DND-41 (cell line): ENCODE results near the gene KLK1.
"Not testable (repeated sequence)": the region's sequence is repeated elsewhere in the genome, so short reads cannot be mapped to it uniquely, and the experiment has no call there.

ENCODE experiments used
- ATAC-seq: fragments of 200-7000 bp; cut with Tn5 transposase; 3 replicates; pipeline ENCODE4 v1.9.1; 2021; ENCODE audit warnings: low read depth; ENCODE audit not compliant: insufficient read depth
- DNase-seq: peaks from one replicate; pipeline ENCODE4 v3.0.0-alpha.2; 2020
- H2AFZ ChIP-seq: 2 replicates; pipeline ENCODE4 v1.6.0; 2012; ENCODE audit warnings: low read depth, low read length
- H3K27ac ChIP-seq: 2 replicates; pipeline ENCODE4 v1.5.1; 2012; ENCODE audit warnings: low read length, inconsistent platforms
- H3K27me3 ChIP-seq: fragments of 200-600 bp; sonication (generic); 2 replicates; pipeline ENCODE4 v1.6.0; 2012; ENCODE audit warnings: low read length, mild to moderate bottlenecking, inconsistent platforms; ENCODE audit not compliant: insufficient read depth, poor library complexity
- H3K36me3 ChIP-seq: 2 replicates; pipeline ENCODE4 v1.5.1; 2012; ENCODE audit warnings: low read length, inconsistent platforms; ENCODE audit not compliant: insufficient read depth
- H3K4me1 ChIP-seq: 2 replicates; pipeline ENCODE4 v1.5.1; 2012; ENCODE audit warnings: mild to moderate bottlenecking, low read length; ENCODE audit not compliant: insufficient read depth
- H3K4me2 ChIP-seq: 2 replicates; pipeline ENCODE4 v1.6.0; 2012; ENCODE audit warnings: mild to moderate bottlenecking, moderate library complexity, low read length, inconsistent platforms; ENCODE audit not compliant: insufficient read depth
- H3K4me3 ChIP-seq, 2 experiments: fragments of 200-600 bp in 1 of 2; shearing (Covaris generic) in 1 of 2; 2 replicates each; pipeline ENCODE4 v1.5.1; 2012 to 2016; ENCODE audit warnings: inconsistent platforms in 2 of 2, low read length in 2 of 2, mild to moderate bottlenecking in 2 of 2, low read depth in 1 of 2, moderate library complexity in 1 of 2
- H3K79me2 ChIP-seq: 2 replicates; pipeline ENCODE4 v1.6.0; 2012; ENCODE audit warnings: low read length, inconsistent platforms; ENCODE audit not compliant: insufficient read depth
- H3K9ac ChIP-seq: 2 replicates; pipeline ENCODE4 v1.6.0; 2012; ENCODE audit warnings: low read depth, mild to moderate bottlenecking, inconsistent platforms, low read length, moderate library complexity
- H3K9me3 ChIP-seq: 2 replicates; pipeline ENCODE4 v1.5.1; 2012; ENCODE audit warnings: low read length, moderate library complexity, mild to moderate bottlenecking, inconsistent platforms; ENCODE audit not compliant: insufficient read depth, severe bottlenecking
- H4K20me1 ChIP-seq: 2 replicates; pipeline ENCODE4 v1.6.0; 2012; ENCODE audit warnings: low read length; ENCODE audit not compliant: insufficient read depth
- CTCF ChIP-seq: IDR thresholded peaks from 2 replicates; pipeline ENCODE4 v1.5.1; 2012; ENCODE audit warnings: borderline replicate concordance, low read length, moderate library complexity, mild to moderate bottlenecking; ENCODE audit not compliant: poor library complexity, severe bottlenecking; ENCODE audit errors: extremely low read depth
- EZH2 ChIP-seq: IDR thresholded peaks from 3 replicates; pipeline ENCODE4 v1.6.1; 2012; ENCODE audit warnings: borderline replicate concordance, low read depth, mild to moderate bottlenecking, moderate library complexity, low read length, inconsistent platforms; ENCODE audit not compliant: severe bottlenecking

KLK1 gene

GRCh38 chr19:50777830-50778303 lies 45.7 kb downstream of the KLK1 start:
- no peak overlapping the region for H3K4me3 ChIP-seq
- H2AFZ ChIP-seq: no peak overlapping the region
- H3K27me3 ChIP-seq: peaks cover 24% of the 10 kb centered on the region
- DNase-seq: peak; percentile 69
- TF ChIP-seq CTCF (no peak), EZH2 (peak; percentile 75)
- H3K4me1 ChIP-seq: peaks cover 13% of the 10 kb centered on the region
- no peaks in the 10 kb centered on the region for H3K36me3 ChIP-seq
- no peaks in the 10 kb centered on the region for H3K9me3 ChIP-seq
- no peaks in the 10 kb centered on the region for H3K79me2 ChIP-seq
- peak overlapping the region; percentile 43 for H3K4me2 ChIP-seq
- H3K27ac ChIP-seq: no peak overlapping the region
- H3K9ac ChIP-seq: no peak overlapping the region
- H4K20me1 ChIP-seq: peaks cover 7% of the 10 kb centered on the region; the same call in 1 of the 2 replicates
- ATAC-seq: peak; percentile 87

GRCh38 chr19:50777261-50777660 lies 46.3 kb downstream of the KLK1 start:
- Histone ChIP-seq H3K9ac (no peak overlapping the region), H3K27ac (no peak overlapping the region), H2AFZ (no peak overlapping the region), H3K79me2 (no peaks in the 10 kb centered on the region), H3K36me3 (no peaks in the 10 kb centered on the region), H3K9me3 (no peaks in the 10 kb centered on the region), H3K4me1 (peaks cover 13% of the 10 kb centered on the region), H4K20me1 (peaks cover 7% of the 10 kb centered on the region; the same call in 1 of the 2 replicates), H3K27me3 (peaks cover 24% of the 10 kb centered on the region), H3K4me3 (no peak overlapping the region), H3K4me2 (peak overlapping the region; percentile 43)
- no peak for DNase-seq
- TF ChIP-seq EZH2 (no peak), CTCF (no peak)
- no peak for ATAC-seq

- Histone ChIP-seq H3K9me3 (no peaks in the 10 kb centered on the region), H2AFZ (no peak overlapping the region), H3K27ac (no peak overlapping the region), H3K9ac (no peak overlapping the region), H3K4me1 (peaks cover 13% of the 10 kb centered on the region), H4K20me1 (peaks cover 7% of the 10 kb centered on the region; the same call in 1 of the 2 replicates), H3K27me3 (peaks cover 24% of the 10 kb centered on the region), H3K79me2 (no peaks in the 10 kb centered on the region), H3K4me2 (no peak overlapping the region), H3K36me3 (no peaks in the 10 kb centered on the region), H3K4me3 (no peak overlapping the region)
- DNase-seq (no peak), ATAC-seq (no peak)
- TF ChIP-seq CTCF: no peak
- no peak for TF ChIP-seq EZH2
These were observed 47.5 kb downstream of the KLK1 start for GRCh38 chr19:50776131-50776530.

GRCh38 chr19:50773454-50773853 lies 50.1 kb downstream of the KLK1 start:
- not testable (repeated sequence) for H3K4me3 ChIP-seq, H4K20me1 ChIP-seq, H3K36me3 ChIP-seq, H3K4me2 ChIP-seq, H2AFZ ChIP-seq, H3K79me2 ChIP-seq, H3K27ac ChIP-seq, H3K9ac ChIP-seq, H3K9me3 ChIP-seq, ATAC-seq, DNase-seq
- Histone ChIP-seq H3K4me1 (peaks cover 13% of the 10 kb centered on the region), H3K27me3 (peaks cover 18% of the 10 kb centered on the region)

GRCh38 chr19:50772912-50773311 lies 50.7 kb downstream of the KLK1 start:
- not testable (repeated sequence) for ATAC-seq, H3K4me2 ChIP-seq, H3K9ac ChIP-seq, H3K79me2 ChIP-seq, H3K9me3 ChIP-seq, H4K20me1 ChIP-seq, H2AFZ ChIP-seq, H3K4me1 ChIP-seq, H3K36me3 ChIP-seq, DNase-seq, H3K4me3 ChIP-seq, H3K27ac ChIP-seq
- peaks cover 13% of the 10 kb centered on the region for H3K27me3 ChIP-seq
